GM18870 (cell line): ENCODE measurements around the gene SIX3.

Experiments
- ATAC-seq: cut with Tn5 transposase; IDR thresholded peaks from one replicate; pipeline ENCODE4 v1.9.1; 2021; ENCODE audit warnings: moderate library complexity; ENCODE audit not compliant: unreplicated experiment

SIX3 gene

GRCh38 chr2:44941551-44942234 is at the start of gene SIX3:
Gene SIX3, plus strand, starts transcription at chr2:44941702. Its CDS starts 403 bp downstream, at chr2:44942105.
- peak; percentile 64 for ATAC-seq

GRCh38 chr2:44894058-44894457 is 47.4 kb upstream of the SIX3 start:
- no peak for ATAC-seq

- no peak for ATAC-seq
Observed at GRCh38 chr2:44895061-44895460, 46.4 kb upstream of the SIX3 start.

- ATAC-seq, result no peak
Observed at GRCh38 chr2:44897406-44897805, 44.1 kb upstream of the SIX3 start.

GRCh38 chr2:44902217-44903137 is 39.0 kb upstream of the SIX3 start:
- no peak for ATAC-seq

- ATAC-seq, result no peak
Observed at GRCh38 chr2:44904578-44904977, 36.9 kb upstream of the SIX3 start.

GRCh38 chr2:44906972-44907371 is 34.5 kb upstream of the SIX3 start:
- ATAC-seq, result no peak

GRCh38 chr2:44909831-44910230 is 31.7 kb upstream of the SIX3 start:
- ATAC-seq, result no peak

GRCh38 chr2:44912660-44913059 is 28.8 kb upstream of the SIX3 start:
- no peak for ATAC-seq

- ATAC-seq, result no peak
Observed at GRCh38 chr2:44916291-44916690, 25.2 kb upstream of the SIX3 start.

GRCh38 chr2:44918095-44918775 is 23.3 kb upstream of the SIX3 start:
- no peak for ATAC-seq

- ATAC-seq, result no peak
Observed at GRCh38 chr2:44920751-44921150, 20.8 kb upstream of the SIX3 start.

GRCh38 chr2:44922776-44923175 is 18.7 kb upstream of the SIX3 start:
- no peak for ATAC-seq

GRCh38 chr2:44925561-44926136 is 15.9 kb upstream of the SIX3 start:
- no peak for ATAC-seq

GRCh38 chr2:44926957-44927356 is 14.5 kb upstream of the SIX3 start:
- no peak for ATAC-seq

GRCh38 chr2:44927985-44928482 is 13.5 kb upstream of the SIX3 start:
- ATAC-seq, result no peak

- ATAC-seq, result no peak
Observed at GRCh38 chr2:44928483-44929158, 12.9 kb upstream of the SIX3 start.

GRCh38 chr2:44929159-44929734 is 12.3 kb upstream of the SIX3 start:
- no peak for ATAC-seq

- no peak for ATAC-seq
Observed at GRCh38 chr2:44929735-44930273, 11.7 kb upstream of the SIX3 start.
